ENCODE measurements around the gene BICDL2.

BICDL2 gene

DNA sequence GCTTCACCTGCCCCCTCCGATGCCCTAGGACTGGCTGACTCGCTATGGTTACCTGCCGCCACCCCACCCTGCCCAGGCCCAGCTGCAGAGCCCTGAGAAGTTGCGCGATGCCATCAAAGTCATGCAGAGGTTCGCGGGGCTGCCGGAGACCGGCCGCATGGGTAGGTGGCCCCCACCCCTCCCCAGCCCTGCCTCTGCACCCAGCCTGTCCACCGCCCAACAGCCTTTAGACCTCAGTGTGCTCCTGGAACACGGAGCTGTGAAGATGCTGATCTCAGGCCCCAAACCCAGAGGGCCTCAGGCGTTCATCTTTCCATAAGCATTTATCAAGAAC is 10.6 kb upstream of the BICDL2 start:
- DNase-seq (ENCODE audit: low spot score): no peak

DNA sequence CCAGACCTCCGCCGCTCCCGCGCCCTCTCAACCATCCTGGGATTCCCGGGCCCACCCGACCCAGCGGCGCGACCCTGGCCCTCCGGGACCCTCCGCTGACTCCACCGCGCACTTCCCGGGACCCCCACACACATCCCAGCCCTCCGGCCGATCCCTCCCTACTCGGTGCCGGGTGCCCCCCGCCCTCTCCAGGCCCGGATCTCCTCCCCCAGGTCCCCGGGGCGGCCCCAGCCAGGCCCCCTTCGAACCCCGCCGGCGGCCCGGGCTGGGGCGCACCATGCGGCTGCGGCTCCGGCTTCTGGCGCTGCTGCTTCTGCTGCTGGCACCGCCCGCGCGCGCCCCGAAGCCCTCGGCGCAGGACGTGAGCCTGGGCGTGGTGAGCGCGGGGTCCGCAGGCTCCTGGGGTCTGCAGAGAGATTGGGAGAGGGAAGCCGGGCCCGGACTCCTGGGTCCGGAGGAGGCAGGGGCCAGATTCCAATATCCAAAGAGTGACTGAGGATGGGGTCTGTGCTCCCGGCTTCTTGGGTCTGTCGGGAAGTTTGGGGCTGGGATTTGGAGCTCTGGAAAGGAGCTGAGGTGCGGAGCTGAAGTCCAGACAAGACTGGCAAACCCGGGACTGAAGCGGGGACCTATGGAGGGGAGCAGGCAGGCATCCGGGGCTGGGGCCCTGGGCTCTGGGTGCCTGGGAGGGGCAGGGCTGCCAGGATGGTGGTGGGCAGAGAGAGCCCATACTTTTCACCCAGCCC is 10.1 kb upstream of the BICDL2 start:
- no peak for DNase-seq (ENCODE audit: low spot score)

DNA sequence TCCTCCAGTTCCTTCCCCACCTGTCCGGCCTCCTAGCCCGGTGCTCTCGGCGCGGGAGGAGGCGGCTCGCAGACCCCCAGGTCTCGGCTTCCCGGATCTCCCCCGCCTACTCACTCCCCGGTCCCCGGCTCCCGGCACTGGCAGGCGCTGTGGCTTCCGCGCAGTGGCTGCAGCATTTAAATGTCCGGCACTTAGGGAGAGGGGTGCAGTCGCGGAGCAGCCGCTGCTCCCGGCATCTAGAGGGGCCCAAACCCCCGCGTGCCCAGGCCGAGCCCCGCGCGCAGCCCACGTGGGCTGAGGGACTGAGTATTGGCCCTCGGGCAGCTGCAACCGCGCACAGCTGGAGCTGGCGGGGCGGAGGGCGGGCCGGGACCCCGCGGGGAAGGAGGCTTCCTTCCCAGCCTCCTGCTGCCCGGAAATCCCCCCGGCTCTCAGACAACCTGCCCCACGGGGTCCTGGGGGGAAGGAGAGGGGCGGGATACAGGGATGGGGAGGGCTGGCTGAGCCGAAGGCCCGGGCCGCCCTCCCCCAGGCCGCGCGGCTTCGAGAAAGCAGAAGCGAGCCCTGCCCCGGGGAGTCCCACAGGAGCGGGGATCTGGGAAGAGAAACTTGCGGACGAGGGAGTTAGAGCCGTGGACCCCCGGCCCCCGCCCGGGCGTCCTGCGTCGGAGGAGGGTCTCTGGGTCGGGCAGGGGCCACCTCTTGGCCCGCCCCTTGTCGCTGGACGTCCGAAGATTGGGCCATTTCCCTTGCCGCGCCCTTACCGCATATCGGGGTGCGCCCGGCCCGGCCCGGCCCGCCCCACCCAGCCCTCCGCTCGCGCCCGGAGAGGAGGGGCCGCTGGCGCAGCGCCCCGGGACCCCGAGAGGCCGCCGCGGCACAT is 9.3 kb upstream of the BICDL2 start, which contains the start of gene MMP25:
MMP25 (plus strand) TSS at position 804 of the 883 bp plus-strand sequence. CDS start 357 bp downstream, outside the sequence.
- no peak for DNase-seq (ENCODE audit: low spot score)

DNA sequence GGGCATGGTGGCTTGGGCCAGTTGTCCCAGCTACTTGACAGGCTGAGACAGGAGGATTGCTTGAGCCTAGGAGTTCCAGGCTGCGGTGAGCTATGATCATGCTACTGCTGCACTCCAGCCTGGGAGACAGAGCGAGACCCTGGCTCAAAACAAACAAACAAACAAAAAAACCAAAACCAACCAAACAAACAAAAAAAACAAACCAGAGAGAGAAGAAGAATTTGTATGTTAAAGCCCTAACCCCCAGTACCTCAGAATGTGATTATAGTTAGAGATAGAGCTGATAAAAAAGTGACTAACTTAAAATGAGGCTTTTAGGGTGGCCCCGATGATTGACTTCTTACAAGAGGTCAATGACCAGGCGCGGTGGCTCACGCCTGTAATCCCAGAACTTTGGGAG is 8.0 kb upstream of the BICDL2 start:
- DNase-seq (ENCODE audit: low spot score): no peak

DNA sequence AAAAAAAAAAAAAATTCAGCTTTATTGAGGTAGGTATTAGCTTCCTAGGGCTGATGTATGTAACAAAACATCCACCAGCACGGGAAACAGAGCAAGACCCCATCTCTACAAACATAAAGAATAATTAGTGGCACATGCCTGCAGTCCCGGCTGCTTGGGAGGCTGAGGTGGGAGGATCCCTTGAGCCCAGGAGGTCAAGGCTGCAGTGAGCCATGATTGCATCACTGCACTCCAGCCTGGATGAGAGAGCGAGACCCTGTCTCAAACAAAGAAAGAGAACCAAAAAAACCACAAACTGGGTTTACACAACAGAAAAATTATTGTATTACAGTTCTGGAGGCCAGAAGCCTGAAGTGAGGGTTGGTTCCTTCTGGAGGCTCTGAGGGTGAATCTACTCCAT is 5.6 kb upstream of the BICDL2 start:
- DNase-seq (ENCODE audit: low spot score): no peak

DNA sequence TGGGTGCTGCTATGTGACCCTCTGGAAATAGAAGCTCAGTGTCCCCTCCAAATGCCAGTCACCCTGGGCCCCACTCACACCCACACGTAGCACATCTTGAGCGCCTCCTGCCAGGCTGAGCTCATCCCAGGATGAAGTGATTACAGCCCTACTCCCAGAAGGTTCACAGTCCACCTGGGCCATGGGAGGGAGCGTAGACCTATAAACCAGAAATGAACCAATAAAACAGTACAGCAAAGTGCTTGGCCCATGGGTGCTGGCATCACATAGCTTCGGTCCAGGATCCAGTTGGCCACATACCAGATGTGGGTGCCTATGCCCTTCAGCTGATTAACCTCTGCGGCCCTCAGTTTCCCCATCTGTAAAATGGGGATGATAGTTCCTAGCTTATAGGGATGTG is 2.2 kb upstream of the BICDL2 start:
- DNase-seq (ENCODE audit: low spot score): no peak

DNA sequence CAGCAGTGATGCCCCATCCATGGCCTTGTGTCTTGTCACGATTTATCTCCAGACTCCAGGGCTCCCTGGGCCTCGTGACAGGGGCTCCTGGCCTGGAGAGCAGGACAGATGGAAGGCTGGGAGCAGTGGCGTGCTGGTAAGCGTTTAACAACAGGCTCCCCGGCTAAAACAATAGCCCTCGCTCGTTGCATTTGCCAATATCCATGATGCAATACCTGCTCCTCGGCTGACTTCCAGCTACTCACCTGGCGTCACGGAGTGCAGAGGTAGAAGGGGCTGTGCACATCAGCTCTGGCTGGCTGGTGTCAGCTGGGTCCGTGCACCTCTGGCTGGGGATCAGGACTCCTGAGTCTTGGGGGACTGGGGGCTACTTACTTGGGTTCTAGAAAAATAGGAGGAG is 1.5 kb upstream of the BICDL2 start:
- DNase-seq (ENCODE audit: low spot score): no peak

DNA sequence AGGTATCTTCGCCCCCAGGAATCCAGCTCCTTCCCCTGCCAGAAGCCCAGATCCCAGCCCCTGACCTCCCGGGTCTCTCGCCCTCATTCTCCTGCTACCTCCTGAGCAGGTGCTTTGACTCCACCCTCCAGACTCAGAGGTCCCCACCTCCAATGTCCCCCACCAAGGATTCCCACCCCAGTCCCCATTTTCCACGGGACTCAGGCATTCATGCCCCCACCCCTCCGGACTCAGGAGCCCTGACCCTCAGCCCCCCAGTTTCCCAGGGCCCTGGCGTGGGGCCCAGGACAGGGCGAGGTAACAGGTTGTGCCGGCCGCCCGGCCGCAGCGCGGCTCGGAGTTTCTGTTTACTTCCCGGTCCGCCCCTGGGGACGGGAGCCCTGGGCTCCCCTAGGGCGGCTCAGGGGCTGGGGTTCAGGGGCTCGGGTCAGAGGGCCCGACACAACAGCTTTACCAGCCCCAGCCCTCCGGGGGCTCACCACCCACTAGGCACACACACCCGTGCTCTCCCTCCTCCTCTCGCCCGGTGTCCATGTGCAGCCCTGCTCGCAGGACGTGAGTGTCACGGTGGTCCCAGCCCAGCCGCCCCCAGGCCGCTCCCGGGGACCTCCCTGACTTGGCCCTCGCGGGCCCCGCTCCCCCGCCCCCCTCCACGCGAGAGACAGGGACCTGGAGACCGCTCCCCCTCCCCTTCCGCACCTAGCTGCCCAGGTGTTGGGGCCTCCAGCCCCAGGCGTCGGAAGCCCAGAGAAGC is 595 bp downstream of the BICDL2 start:
- DNase-seq (ENCODE audit: low spot score): no peak

DNA sequence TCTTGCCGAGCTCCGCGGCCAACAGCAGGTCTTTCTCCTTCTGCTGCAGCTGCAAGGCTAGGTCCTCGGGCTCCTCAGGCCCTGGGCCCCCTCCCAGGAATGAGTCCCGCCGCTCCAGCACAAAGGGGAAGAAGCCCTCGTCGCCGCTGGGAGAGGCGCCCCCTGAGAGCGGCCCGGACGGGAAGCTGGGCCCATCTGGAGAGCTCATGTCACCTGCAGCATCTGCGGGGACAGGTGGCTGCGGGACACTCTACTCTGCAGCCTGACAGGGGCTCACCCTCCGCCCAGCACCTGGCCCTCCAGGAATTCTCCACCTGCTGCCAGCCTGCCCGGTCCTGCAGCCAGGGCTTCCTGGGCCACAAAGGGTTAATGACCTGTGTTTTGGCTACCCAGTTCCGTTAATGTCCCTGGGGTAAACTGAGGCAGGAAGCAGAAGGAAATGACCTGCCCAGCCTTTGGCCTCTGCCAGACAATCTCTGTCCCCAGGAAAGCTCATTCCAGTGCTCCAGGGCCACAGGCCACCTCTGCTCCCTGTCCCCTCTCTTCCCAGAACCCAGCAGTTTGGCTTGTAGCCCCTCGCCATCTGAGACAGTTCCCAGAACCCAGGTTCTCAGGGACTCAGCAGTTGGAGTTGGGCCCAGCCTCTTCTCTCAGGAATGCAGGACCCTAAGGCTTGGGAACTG is 1.3 kb downstream of the BICDL2 start:
- no peak for DNase-seq (ENCODE audit: low spot score)

DNA sequence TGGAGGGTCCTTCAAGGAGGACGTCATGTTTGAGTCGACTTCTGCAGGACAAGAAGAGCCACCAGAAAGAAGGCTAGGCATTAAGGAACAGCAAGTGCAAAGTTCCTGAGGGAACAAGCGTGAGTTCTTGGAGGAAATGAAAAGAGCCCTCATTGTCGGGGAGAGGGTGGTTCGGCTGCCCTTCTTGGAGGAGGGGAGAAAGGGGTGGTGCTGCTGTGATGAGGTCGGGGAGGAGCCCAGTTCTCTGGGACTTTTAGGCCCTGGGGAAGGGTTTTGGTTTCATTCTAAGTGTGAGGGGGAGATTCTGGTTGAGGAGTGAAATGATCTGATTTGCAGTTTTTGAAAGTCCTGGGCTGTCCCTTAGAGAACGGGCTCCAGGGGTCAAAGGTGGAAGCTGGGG is 4.1 kb downstream of the BICDL2 start:
- no peak for DNase-seq (ENCODE audit: low spot score)

DNA sequence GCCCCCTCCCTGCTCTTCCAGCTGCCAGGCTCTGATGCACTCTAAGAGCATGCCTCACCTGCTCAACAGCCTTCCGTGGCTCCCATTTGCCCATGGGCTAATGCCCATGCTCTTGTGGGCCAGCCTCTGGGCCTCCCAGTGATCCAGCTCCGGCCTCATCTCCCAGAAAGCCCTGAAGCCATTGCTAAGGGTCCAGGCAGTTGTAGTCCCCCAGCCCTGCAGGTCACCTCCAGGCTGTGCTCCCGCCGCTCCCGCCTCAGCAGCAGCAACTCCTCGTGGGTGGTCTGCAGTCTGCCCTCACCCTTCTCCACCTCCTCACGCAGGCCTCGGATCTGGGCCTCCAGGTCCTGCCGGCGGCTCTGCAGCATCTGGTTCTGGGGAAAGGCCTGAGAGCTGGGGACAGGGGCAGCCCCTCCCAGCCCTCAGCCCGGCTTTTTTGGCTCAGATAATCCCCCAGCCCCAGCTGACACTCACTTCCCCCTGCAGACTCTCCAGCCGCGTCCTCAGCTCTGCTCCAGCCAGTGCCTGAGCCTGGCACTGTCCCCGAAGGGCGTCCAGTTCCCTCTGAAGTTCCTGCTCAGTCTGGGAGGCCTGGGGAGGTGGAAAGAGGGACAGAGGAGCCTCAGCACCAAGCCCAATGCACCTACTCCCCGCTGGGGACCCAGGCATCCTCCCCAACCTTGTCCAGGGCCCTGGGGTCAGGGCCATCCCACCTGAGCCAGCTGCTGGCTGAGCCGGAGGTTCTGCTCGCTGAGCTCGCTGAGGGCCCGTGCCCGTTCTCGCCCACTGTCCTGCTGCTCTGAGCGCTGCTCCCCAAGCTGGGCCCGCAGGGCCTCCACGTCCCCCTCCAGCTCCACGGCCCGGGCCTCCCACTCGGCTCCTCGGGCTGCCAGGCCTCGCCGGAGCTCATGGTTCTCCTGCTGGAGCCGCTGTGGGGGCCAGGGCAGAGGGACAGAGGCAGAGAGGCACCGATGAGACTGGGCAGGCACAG is 6.2 kb downstream of the BICDL2 start:
- no peak for DNase-seq (ENCODE audit: low spot score)

DNA sequence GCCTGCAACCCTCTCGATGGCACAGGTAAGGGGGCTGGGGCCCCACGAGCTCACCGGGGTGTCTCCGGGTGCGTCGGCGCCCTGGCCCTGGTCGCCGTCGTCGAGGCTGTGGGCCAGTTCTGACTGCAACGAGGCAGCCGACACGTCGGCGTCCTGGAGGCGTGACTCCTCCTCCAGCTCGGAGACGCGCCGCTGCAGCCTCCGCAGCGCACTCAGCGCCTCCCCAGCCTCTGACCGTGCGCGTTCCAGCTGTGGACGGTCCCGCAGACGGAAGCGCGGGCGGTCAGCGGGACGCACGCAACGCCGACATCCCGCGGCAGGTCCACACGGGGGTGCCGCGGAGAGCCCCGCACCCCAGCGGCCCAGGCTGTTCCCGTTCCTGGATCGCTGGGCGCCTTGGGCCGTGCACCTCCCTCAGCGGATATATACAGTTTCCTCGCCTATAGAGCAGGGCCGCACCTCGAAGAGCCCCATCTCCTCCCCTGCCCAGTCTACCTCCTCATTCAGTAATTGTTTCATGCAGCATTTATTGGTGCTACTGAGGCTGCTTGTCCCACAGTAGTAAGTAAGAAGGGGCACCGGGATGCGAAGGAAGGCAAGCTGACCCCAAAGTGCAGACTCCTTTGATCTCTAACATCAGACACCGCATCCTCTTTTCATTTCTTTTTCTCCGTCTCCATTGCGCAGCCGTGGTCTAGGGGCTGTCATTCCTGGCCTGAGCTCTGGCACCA is 7.1 kb downstream of the BICDL2 start:
- peak; percentile 70 for DNase-seq (ENCODE audit: low spot score)

DNA sequence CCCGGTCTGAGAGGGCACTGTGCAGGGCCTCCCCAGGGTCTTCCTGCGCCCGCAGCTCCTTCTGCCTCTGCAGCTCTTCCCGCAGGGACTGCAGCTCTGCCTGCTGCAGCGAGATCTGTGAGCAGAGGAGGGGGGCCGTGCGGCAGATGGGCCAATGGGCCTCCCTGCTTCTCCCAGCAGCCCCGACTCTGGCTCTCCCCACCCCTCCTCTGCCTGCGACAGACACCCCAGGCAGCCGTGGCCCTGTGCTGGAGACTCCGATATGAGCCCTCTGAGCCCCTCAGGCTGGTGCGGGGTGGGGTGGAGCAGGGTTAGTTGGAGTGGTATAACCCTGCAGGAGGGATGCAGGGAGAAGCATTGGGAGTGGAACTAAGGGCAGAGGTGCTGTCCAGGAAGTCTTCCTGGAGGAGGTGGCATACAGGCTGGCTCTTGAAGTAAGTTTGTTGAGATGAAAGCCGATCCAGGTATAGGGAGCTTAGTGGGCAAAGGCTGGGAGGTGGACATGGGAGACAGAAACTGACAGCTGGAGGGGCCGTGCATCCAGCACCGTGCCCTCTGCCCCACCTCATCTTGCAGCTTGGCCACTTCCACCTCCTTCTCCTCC is 7.9 kb downstream of the BICDL2 start:
- DNase-seq (ENCODE audit: low spot score): no peak

DNA sequence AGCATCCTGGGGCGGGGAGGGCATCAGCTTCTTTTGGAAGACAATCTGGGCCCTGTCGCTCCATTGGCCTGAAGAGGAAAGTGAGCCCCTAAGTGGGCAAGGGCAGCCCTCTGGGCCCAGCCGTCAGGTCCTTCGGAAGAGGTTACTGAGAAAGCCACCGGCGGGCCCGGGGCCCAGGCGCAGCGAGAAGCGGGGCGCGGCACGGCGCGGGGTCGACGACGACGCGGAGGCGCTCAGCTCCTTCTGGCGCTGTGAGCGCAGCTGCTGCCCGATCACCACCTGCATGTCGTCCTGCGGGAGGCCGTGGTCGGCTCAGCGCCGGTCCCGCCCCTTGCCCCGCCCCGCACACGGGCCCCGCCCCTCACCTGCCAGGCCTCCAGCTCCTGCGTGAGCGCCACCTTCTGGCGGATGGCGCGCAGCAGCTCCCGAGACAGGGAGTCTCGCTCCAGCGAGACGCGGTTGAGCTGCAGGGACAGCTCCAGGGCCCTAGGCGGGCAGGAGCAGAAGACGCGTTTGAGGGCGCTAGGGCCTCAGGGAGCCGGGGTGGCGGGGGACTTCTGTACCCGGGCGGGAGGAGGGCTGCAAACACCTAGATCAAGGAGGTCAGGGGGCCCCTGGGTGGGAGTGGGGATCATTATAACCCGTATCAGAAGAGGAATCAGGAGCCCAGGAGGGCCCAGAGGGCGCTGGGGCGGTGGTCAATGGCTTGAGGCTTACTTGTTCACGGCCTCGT is 8.6 kb downstream of the BICDL2 start:
- peak; percentile 80 for DNase-seq (ENCODE audit: low spot score)

DNA sequence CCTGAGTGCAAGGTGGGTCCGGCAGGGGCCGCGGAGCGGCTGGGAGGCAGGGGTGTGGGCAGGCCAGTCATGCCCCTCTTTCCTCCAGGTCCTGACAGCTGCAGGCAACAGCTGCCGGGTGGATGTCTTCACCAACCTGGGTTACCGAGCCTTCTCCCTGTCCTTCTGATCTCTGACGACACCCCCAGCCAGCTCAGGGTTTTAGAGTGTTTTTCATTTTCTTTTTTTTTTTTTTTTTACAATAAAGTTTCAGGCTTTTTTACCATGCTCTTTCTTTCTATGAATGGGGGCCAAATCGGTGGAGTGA is 9.3 kb downstream of the BICDL2 start:
- DNase-seq (ENCODE audit: low spot score): no peak

DNA sequence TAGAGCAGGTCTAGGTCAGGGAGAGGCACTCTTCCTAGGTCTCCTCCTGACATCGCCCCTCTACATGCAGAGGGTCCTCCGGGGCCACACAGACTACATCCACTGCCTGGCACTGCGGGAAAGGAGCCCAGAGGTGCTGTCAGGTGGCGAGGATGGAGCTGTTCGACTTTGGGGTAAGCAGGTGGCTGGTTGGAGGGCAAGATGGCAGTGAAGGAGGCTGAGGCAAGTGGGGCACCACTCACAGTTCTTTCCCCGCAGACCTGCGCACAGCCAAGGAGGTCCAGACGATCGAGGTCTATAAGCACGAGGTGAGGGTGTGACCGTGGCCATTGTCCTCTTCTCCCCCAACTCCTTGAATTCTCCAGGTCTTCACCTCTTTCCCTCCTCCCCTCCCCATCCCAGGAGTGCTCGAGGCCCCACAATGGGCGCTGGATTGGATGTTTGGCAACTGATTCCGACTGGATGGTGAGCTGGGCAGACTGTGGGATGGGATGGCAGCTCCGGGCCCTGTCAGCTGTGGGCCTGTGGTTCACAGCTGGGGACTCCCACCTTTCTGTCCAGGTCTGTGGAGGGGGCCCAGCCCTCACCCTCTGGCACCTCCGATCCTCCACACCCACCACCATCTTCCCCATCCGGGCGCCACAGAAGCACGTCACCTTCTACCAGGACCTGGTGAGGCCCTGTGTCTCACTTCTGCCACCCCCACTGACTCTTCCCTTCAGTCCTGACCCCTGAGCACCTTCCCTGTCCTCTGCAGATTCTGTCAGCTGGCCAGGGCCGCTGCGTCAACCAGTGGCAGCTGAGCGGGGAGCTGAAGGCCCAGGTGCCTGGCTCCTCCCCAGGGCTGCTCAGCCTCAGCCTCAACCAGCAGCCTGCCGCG is 9.9 kb downstream of the BICDL2 start:
- no peak for DNase-seq (ENCODE audit: low spot score)

DNA sequence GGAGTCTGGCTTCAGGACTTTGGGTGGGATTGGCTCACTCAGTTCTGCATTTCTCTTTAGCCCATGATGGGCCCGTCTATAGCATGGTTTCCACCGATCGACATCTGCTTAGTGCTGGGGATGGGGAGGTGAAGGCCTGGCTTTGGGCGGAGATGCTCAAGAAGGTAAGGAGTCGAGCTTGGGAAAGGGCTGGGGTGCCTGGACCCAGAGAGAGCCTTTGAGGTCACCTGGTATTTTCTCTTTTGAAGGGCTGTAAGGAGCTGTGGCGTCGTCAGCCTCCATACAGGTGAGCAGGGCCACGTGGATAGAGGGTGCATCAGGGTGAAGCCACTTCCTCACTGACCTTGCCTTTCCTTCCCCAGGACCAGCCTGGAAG is 10.8 kb downstream of the BICDL2 start:
- no peak for DNase-seq (ENCODE audit: low spot score)

Measured in AG20443 (cell line).